Lung (tissue), 16 donors: ENCODE data around the gene IGFBP5. TPM values are rescaled to one million over a fixed set of nuclear protein-coding genes. Genes with fewer than 3 reads are reported as not detected.
A peak's percentile ranks its signal among the peaks of the same experiment; 100 is the strongest.

Experiments
- ATAC-seq: fragments of 200-7000 bp; cut with Tn5 transposase; one replicate; pipeline ENCODE4 v1.9.1; 2020; ENCODE audit warnings: moderate number of reproducible peaks; ENCODE audit not compliant: insufficient read depth, low FRiP score
- DNase-seq, 3 donors: peaks; one replicate each; pipeline ENCODE4 v3.0.0-alpha.2; 2013 to 2017
- H3K27ac ChIP-seq, 2 donors: one replicate each; pipeline ENCODE4 v1.5.1; 2013; ENCODE audit warnings: mild to moderate bottlenecking in 2 of 2, moderate library complexity in 2 of 2, control low read depth in 1 of 2, inconsistent platforms in 1 of 2, low read depth in 1 of 2, low read length in 1 of 2
- H3K27me3 ChIP-seq, 3 donors: one replicate each; pipeline ENCODE4 v1.5.1; 2013; ENCODE audit warnings: low read length in 2 of 3; ENCODE audit not compliant: control insufficient read depth in 3 of 3, insufficient read depth in 3 of 3
- H3K36me3 ChIP-seq, 4 donors: one replicate each; pipeline ENCODE4 v1.5.1; 2013; ENCODE audit warnings: low read length in 4 of 4, mild to moderate bottlenecking in 1 of 4, moderate library complexity in 1 of 4; ENCODE audit not compliant: control insufficient read depth in 4 of 4, insufficient read depth in 4 of 4
- H3K4me1 ChIP-seq, 5 donors: one replicate each; pipeline ENCODE4 v1.5.1; 2013; ENCODE audit warnings: low read length in 5 of 5, mild to moderate bottlenecking in 2 of 5, moderate library complexity in 1 of 5; ENCODE audit not compliant: control insufficient read depth in 5 of 5, insufficient read depth in 5 of 5
- H3K4me3 ChIP-seq: one replicate; pipeline ENCODE4 v1.5.1; 2013; ENCODE audit warnings: mild to moderate bottlenecking, control low read depth, moderate library complexity
- H3K9ac ChIP-seq, 2 donors: one replicate each; pipeline ENCODE4 v1.5.1; 2013; ENCODE audit warnings: low read length in 2 of 2, control low read depth in 1 of 2; ENCODE audit not compliant: insufficient read depth in 1 of 2
- H3K9me3 ChIP-seq, 4 donors: one replicate each; pipeline ENCODE4 v1.5.1; 2013; ENCODE audit warnings: low read length in 3 of 4, mild to moderate bottlenecking in 1 of 4, moderate library complexity in 1 of 4; ENCODE audit not compliant: control insufficient read depth in 4 of 4, insufficient read depth in 3 of 4
- CTCF ChIP-seq: IDR thresholded peaks from 2 replicates; pipeline ENCODE4 v1.5.1; 2012; ENCODE audit warnings: mild to moderate bottlenecking; ENCODE audit errors: control extremely low read depth, extremely low read depth
- WGBS, 2 donors: extraction: QIAGEN DNeasy Blood & Tissue Kit; methylation state at CpG; one replicate each; pipeline ENCODE4 v1.1.7; 2013; 5-methylcytosine and 5-hydroxymethylcytosine counted together
- long read RNA-seq, 5 donors: transcript quantifications; one replicate each; lab custom pipeline, GENCODE V29; 2026
- polyA plus RNA-seq, 2 donors: library from polyadenylated mRNA; stranded (reverse); fragments of 200-250 nt; gene quantifications; one replicate each; pipeline ENCODE4 v1.2.1, GENCODE V29; 2013
- total RNA-seq, 2 donors: library from RNA; depleted of rRNA in 1 of 2; stranded (reverse); fragments of >200 nt in 1 of 2; gene quantifications; one replicate each; pipeline ENCODE4 v1.2.1, GENCODE V29; 2014 to 2021
- donor health status: control.
- donor health status: control.
- donor health status: Bipolar disorder and iron deficiency.
- donor health status: healthy.
- donor health status: DM: yes; HTN: yes; CAD: no.

The IGFBP5 gene
- 100 to 1,000 TPM; 139 to 196 TPM for total RNA-seq
- polyA plus RNA-seq, result 10 to 100 TPM; 22.2 to 34.4 TPM
- long read RNA-seq, donor 1, full-length matches to known transcripts, result 64 of 79 reads
- long read RNA-seq, donor 1, partial matches to known transcripts, result 15 of 79 reads
- long read RNA-seq, donor 1, other reads (novel, unspliced or antisense), result 0 of 79 reads
- long read RNA-seq, donor 2, full-length matches to known transcripts, result 19 of 25 reads
- long read RNA-seq, donor 2, partial matches to known transcripts, result 6 of 25 reads
- long read RNA-seq, donor 2, other reads (novel, unspliced or antisense), result 0 of 25 reads
- long read RNA-seq, donor 3, full-length matches to known transcripts, result 11 of 36 reads
- long read RNA-seq, donor 3, partial matches to known transcripts, result 25 of 36 reads
- long read RNA-seq, donor 3, other reads (novel, unspliced or antisense), result 0 of 36 reads
- long read RNA-seq, donor 4, full-length matches to known transcripts, result 17 of 22 reads
- long read RNA-seq, donor 4, partial matches to known transcripts, result 5 of 22 reads
- long read RNA-seq, donor 4, other reads (novel, unspliced or antisense), result 0 of 22 reads
- long read RNA-seq, donor 5, full-length matches to known transcripts, result 35 of 55 reads
- long read RNA-seq, donor 5, partial matches to known transcripts, result 20 of 55 reads
- long read RNA-seq, donor 5, other reads (novel, unspliced or antisense), result 0 of 55 reads

- H3K27me3 ChIP-seq, result no peaks in the 10 kb centered on the region
- WGBS, 2 donors, result 10 to 22% methylated on average over 15 of the region's 16 CpGs
- peak; percentile 98 to 99 (median 99) for DNase-seq
Measured at GRCh38 chr2:216695401-216695821, at the start of gene IGFBP5. IGFBP5 (minus strand) TSS chr2:216695549; CDS start chr2:216694775, 774 bp downstream.

GRCh38 chr2:216743781-216744180 lies 48.4 kb upstream of the IGFBP5 start:
- H3K9me3 ChIP-seq, result no peaks in the 10 kb centered on the region
- ATAC-seq, result no peak

More at GRCh38 chr2:216695401-216695821, at the start of gene IGFBP5:
- H3K36me3 ChIP-seq, result no peaks in the 10 kb centered on the region
- H3K4me3 ChIP-seq, result peak within 1 kb of the TSS; percentile 27
- peak within 1 kb of the TSS; percentile 49 to 86 for H3K27ac ChIP-seq
- H3K9me3 ChIP-seq, result no peaks in the 10 kb centered on the region
- peak within 1 kb of the TSS; percentile 16 to 61 for H3K9ac ChIP-seq
- peaks cover 2 to 76% (median 20%) of the 10 kb centered on the region in 5 donors for H3K4me1 ChIP-seq
- ATAC-seq, result no peak
- no peak for TF ChIP-seq CTCF

GRCh38 chr2:216742411-216742810 lies 47.1 kb upstream of the IGFBP5 start:
- TF ChIP-seq CTCF, result no peak

More at GRCh38 chr2:216743781-216744180, 48.4 kb upstream of the IGFBP5 start:
- no peak for TF ChIP-seq CTCF
- WGBS, 2 donors, result 87 to 92% methylated on average over 1 of the region's 1 CpG
- Histone ChIP-seq H3K27ac (no peak overlapping the region), H3K4me3 (no peak overlapping the region), H3K4me1 (peaks cover 0 to 22% (median 13%) of the 10 kb centered on the region in 5 donors), H3K36me3 (no peaks in the 10 kb centered on the region), H3K27me3 (no peaks in the 10 kb centered on the region), H3K9ac (no peak overlapping the region)
- DNase-seq, result no peak

More at GRCh38 chr2:216742411-216742810, 47.1 kb upstream of the IGFBP5 start:
- H3K9ac ChIP-seq, result no peak overlapping the region
- no peak overlapping the region for H3K27ac ChIP-seq
- ATAC-seq (peak; percentile 53), DNase-seq (peak; percentile 45 to 80 (median 63))
- H3K27me3 ChIP-seq, result no peaks in the 10 kb centered on the region
- H3K4me1 ChIP-seq, result peaks cover 0 to 22% (median 13%) of the 10 kb centered on the region in 5 donors
- 73 to 75% methylated on average over 3 of the region's 3 CpGs for WGBS, 2 donors
- no peak overlapping the region for H3K4me3 ChIP-seq
- no peaks in the 10 kb centered on the region for H3K36me3 ChIP-seq
- H3K9me3 ChIP-seq, result no peaks in the 10 kb centered on the region
